HepG2 (cell line): ENCODE data around the gene DAZAP1. TPM values are rescaled to one million over a fixed set of nuclear protein-coding genes. Genes with fewer than 3 reads are reported as not detected.

Experiments used
- DPF2 ChIP-seq: sonication (generic); formaldehyde crosslinking; IDR thresholded peaks from 2 replicates; pipeline ENCODE4 v1.4.0; 2020; ENCODE audit warnings: mild to moderate bottlenecking, low read depth, missing genetic modification reagents, borderline replicate concordance
- HOXA9 ChIP-seq: sonication (generic); formaldehyde crosslinking; IDR thresholded peaks from 2 replicates; pipeline ENCODE4 v1.8.1; 2022; ENCODE audit warnings: missing genetic modification reagents, mild to moderate bottlenecking, moderate library complexity, borderline replicate concordance
- MAZ ChIP-seq, 2 experiments: sonication (generic) in 1 of 2; formaldehyde crosslinking in 1 of 2; IDR thresholded peaks; 2 replicates each; pipeline versions ENCODE4 v1.5.0 to v1.6.1; 2012 to 2020; ENCODE audit warnings: low read depth in 2 of 2, mild to moderate bottlenecking in 2 of 2, borderline replicate concordance in 1 of 2, improper control_type of control experiment in 1 of 2, low read length in 1 of 2, missing genetic modification reagents in 1 of 2, moderate library complexity in 1 of 2
- MBNL3 ChIP-seq: fragments of 250-450 bp; sonication (Bioruptor Pico); conservative IDR thresholded peaks from 2 replicates; pipeline ENCODE4 v1.8.0; 2022; ENCODE audit warnings: mild to moderate bottlenecking, inconsistent platforms
- NKX3-1 ChIP-seq: sonication (generic); formaldehyde crosslinking; IDR thresholded peaks from 2 replicates; pipeline ENCODE4 v1.5.0; 2020; ENCODE audit warnings: missing genetic modification reagents
- SAFB2 ChIP-seq: sonication (generic); formaldehyde crosslinking; IDR thresholded peaks from 2 replicates; pipeline ENCODE4 v1.5.1; 2020; ENCODE audit warnings: missing genetic modification reagents, low read depth, mild to moderate bottlenecking, borderline replicate concordance
- SIX4 ChIP-seq: sonication (generic); formaldehyde crosslinking; IDR thresholded peaks from 2 replicates; pipeline ENCODE4 v1.4.0; 2020; ENCODE audit warnings: missing genetic modification reagents
- SMC3 ChIP-seq: IDR thresholded peaks from 2 replicates; pipeline ENCODE4 v1.6.1; 2011; ENCODE audit warnings: low read length, improper control_type of control experiment
- SNAI1 ChIP-seq: sonication (generic); formaldehyde crosslinking; IDR thresholded peaks from 2 replicates; pipeline ENCODE4 v1.5.0; 2020; ENCODE audit warnings: mild to moderate bottlenecking, missing genetic modification reagents, borderline replicate concordance
- ZMYM2 ChIP-seq: sonication (generic); formaldehyde crosslinking; IDR thresholded peaks from 2 replicates; pipeline ENCODE4 v1.8.0; 2022; ENCODE audit warnings: mild to moderate bottlenecking, missing genetic modification reagents
- ZNF343 ChIP-seq: sonication (generic); formaldehyde crosslinking; IDR thresholded peaks from 2 replicates; pipeline ENCODE4 v1.4.0; 2020; ENCODE audit warnings: mild to moderate bottlenecking, missing genetic modification reagents
- ZNF367 ChIP-seq: sonication (generic); formaldehyde crosslinking; IDR thresholded peaks from 2 replicates; pipeline ENCODE4 v1.4.0; 2020; ENCODE audit warnings: missing genetic modification reagents, borderline replicate concordance
- ZNF549 ChIP-seq: sonication (generic); formaldehyde crosslinking; IDR thresholded peaks from 2 replicates; pipeline ENCODE4 v1.5.0; 2020; ENCODE audit warnings: missing genetic modification reagents
- ZNF563 ChIP-seq: sonication (generic); formaldehyde crosslinking; IDR thresholded peaks from 2 replicates; pipeline ENCODE4 v1.8.0; 2022; ENCODE audit warnings: mild to moderate bottlenecking, moderate library complexity, missing genetic modification reagents
- ZNF644 ChIP-seq: IDR thresholded peaks from 2 replicates; pipeline ENCODE4 v1.6.1; 2016; ENCODE audit warnings: low read depth
- ZSCAN21 ChIP-seq: sonication (generic); formaldehyde crosslinking; IDR thresholded peaks from 2 replicates; pipeline ENCODE4 v1.8.0; 2022; ENCODE audit warnings: mild to moderate bottlenecking, missing genetic modification reagents, moderate library complexity, borderline replicate concordance
- polyA plus RNA-seq, 8 experiments: library from polyadenylated mRNA; depleted of rRNA in 3 of 8; stranded (reverse) in 7 of 8; unstranded in 1 of 8; fragments of >200 nt; fragmentation: Illumina TruSeq in 4 of 8; extraction: Trizol in 4 of 8; gene quantifications; 2 replicates each; pipeline versions ENCODE4 v1.2.1 to v1.2.3, GENCODE V29; 2011 to 2016; ENCODE audit warnings: low read depth in 4 of 8, missing spikeins in 1 of 8, mixed read lengths in 1 of 8; ENCODE audit not compliant: insufficient read depth in 1 of 8
- total RNA-seq, 5 experiments: library from RNA; depleted of rRNA; stranded (reverse); fragments of >200 nt; fragmentation: Illumina TruSeq; extraction: Trizol; gene quantifications; 2 replicates each; pipeline ENCODE4 v1.2.3, GENCODE V29; 2016; ENCODE audit warnings: low read depth in 1 of 5
- TF ChIP-seq, protein P1 (sequence below): conservative IDR thresholded peaks from 2 replicates; pipeline ENCODE4 v1.6.1; 2018; ENCODE audit warnings: missing genetic modification reagents
- TF ChIP-seq, protein P2 (sequence below): sonication (generic); formaldehyde crosslinking; IDR thresholded peaks from 2 replicates; pipeline ENCODE4 v1.8.1; 2022; ENCODE audit warnings: low read depth, mild to moderate bottlenecking, missing genetic modification reagents
- TF ChIP-seq, protein P3 (sequence below): sonication (generic); formaldehyde crosslinking; IDR thresholded peaks from 2 replicates; pipeline ENCODE4 v1.8.1; 2023; ENCODE audit warnings: missing genetic modification reagents, mild to moderate bottlenecking, borderline replicate concordance
- TF ChIP-seq, protein P4 (sequence below): sonication (generic); formaldehyde crosslinking; IDR thresholded peaks from 2 replicates; pipeline ENCODE4 v1.4.0; 2020; ENCODE audit warnings: missing genetic modification reagents, mild to moderate bottlenecking, borderline replicate concordance

Gene DAZAP1
- total and polyA plus RNA-seq, 2 of the 13 experiments (the other 11 are each of a cell fraction or from before 2014, with no cell fraction given) = 63.3 to 79.2 TPM

DNA sequence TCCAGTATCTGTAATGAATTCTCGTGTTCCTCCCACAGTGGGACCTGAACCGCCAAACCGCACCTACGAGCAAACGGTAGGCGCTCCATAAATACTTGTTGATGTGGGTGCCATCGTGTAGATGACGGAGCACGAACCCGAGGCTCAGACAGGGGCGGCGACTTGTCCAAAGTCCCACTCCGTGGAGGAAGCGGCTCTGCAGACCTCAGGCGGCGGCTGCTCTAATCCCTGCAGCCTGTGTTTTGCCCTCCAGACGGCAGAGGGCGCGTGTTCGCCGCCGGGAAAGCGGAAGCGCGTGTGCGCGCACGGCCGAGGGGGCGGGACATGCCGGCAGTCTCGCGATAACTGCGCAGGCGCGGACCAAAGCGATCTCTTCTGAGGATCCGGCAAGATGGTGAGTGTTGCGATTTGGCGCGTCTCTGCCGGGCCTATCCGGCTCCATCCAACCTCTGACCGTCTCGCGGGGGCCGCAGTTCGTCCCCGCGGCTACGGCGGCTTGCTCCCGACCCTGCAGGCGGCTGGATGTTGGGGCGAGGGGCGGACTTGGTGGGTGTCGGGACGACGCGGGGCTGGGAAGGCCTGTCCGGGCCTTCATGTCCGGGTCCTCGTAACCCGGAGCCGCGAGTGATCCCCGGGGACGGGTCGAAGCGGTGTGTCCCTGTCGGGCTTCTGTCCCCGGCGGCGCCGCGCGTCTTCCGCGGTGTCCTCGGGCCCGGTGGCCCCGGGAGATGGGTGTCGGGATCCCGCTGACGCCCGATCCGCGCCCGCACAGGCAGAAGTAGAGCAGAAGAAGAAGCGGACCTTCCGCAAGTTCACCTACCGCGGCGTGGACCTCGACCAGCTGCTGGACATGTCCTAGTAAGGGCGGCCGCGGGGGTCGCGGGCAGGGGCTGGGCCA is 30.9 kb downstream of the DAZAP1 start, which contains the start of gene RPS15 (continued):
- TF ChIP-seq, protein P1, sequence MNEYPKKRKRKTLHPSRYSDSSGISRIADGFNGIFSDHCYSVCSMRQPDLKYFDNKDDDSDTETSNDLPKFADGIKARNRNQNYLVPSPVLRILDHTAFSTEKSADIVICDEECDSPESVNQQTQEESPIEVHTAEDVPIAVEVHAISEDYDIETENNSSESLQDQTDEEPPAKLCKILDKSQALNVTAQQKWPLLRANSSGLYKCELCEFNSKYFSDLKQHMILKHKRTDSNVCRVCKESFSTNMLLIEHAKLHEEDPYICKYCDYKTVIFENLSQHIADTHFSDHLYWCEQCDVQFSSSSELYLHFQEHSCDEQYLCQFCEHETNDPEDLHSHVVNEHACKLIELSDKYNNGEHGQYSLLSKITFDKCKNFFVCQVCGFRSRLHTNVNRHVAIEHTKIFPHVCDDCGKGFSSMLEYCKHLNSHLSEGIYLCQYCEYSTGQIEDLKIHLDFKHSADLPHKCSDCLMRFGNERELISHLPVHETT (CRISPR knock-in tag) = peak; percentile 95
- TF ChIP-seq SAFB2 (CRISPR knock-in tag) = no peak
- TF ChIP-seq ZNF367 (CRISPR knock-in tag) = peak; percentile 79; the same call in 1 of the 2 replicates
- TF ChIP-seq, protein P2, sequence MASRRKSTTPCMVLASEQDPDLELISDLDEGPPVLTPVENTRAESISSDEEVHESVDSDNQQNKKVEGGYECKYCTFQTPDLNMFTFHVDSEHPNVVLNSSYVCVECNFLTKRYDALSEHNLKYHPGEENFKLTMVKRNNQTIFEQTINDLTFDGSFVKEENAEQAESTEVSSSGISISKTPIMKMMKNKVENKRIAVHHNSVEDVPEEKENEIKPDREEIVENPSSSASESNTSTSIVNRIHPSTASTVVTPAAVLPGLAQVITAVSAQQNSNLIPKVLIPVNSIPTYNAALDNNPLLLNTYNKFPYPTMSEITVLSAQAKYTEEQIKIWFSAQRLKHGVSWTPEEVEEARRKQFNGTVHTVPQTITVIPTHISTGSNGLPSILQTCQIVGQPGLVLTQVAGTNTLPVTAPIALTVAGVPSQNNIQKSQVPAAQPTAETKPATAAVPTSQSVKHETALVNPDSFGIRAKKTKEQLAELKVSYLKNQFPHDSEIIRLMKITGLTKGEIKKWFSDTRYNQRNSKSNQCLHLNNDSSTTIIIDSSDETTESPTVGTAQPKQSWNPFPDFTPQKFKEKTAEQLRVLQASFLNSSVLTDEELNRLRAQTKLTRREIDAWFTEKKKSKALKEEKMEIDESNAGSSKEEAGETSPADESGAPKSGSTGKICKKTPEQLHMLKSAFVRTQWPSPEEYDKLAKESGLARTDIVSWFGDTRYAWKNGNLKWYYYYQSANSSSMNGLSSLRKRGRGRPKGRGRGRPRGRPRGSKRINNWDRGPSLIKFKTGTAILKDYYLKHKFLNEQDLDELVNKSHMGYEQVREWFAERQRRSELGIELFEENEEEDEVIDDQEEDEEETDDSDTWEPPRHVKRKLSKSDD (CRISPR knock-in tag) = peak; percentile 61; the same call in 1 of the 2 replicates
- peak; percentile 89; the same call in 1 of the 2 replicates for TF ChIP-seq ZNF549 (CRISPR knock-in tag)
- peak; percentile 95; the same call in 1 of the 2 replicates for TF ChIP-seq HOXA9
- TF ChIP-seq MAZ (IDR thresholded peaks at IDR 0.05; ENCODE audit: borderline replicate concordance, low read depth, low read length) = 0 out of 2 replicates have a peak, but pooled peaks have one; percentile 22
- peak; percentile 96 for TF ChIP-seq MAZ (CRISPR knock-in tag; IDR thresholded peaks at IDR 0.05; ENCODE audit: low read depth)
- TF ChIP-seq SIX4 = 0 out of 2 replicates have a peak, but pooled peaks have one; percentile 61
- TF ChIP-seq, protein P3, sequence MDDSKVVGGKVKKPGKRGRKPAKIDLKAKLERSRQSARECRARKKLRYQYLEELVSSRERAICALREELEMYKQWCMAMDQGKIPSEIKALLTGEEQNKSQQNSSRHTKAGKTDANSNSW = 0 out of 2 replicates have a peak, but pooled peaks have one; percentile 29
- TF ChIP-seq ZMYM2 (CRISPR knock-in tag) = peak; percentile 93
- TF ChIP-seq ZNF563 = peak; percentile 91
- TF ChIP-seq, protein P4, sequence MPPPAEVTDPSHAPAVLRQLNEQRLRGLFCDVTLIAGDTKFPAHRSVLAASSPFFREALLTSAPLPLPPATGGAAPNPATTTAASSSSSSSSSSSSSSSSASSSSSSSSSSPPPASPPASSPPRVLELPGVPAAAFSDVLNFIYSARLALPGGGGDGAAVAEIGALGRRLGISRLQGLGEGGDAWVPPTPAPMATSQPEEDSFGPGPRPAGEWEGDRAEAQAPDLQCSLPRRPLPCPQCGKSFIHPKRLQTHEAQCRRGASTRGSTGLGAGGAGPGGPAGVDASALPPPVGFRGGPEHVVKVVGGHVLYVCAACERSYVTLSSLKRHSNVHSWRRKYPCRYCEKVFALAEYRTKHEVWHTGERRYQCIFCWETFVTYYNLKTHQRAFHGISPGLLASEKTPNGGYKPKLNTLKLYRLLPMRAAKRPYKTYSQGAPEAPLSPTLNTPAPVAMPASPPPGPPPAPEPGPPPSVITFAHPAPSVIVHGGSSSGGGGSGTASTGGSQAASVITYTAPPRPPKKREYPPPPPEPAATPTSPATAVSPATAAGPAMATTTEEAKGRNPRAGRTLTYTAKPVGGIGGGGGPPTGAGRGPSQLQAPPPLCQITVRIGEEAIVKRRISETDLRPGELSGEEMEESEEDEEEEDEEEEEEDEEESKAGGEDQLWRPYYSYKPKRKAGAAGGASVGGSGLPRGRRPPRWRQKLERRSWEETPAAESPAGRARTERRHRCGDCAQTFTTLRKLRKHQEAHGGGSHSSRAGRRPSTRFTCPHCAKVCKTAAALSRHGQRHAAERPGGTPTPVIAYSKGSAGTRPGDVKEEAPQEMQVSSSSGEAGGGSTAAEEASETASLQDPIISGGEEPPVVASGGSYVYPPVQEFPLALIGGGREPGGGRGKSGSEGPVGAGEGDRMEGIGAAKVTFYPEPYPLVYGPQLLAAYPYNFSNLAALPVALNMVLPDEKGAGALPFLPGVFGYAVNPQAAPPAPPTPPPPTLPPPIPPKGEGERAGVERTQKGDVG = peak; percentile 90
- peak; percentile 53; the same call in 1 of the 2 replicates for TF ChIP-seq ZNF343
- TF ChIP-seq SMC3 = no peak
- TF ChIP-seq NKX3-1 (CRISPR knock-in tag) = peak; percentile 94
- TF ChIP-seq SNAI1 = peak; percentile 91; the same call in 1 of the 2 replicates
- peak; percentile 93 for TF ChIP-seq ZSCAN21 (CRISPR knock-in tag)
- TF ChIP-seq MBNL3 (CRISPR knock-in tag) = no peak
- peak; percentile 50; the same call in 1 of the 2 replicates for TF ChIP-seq DPF2 (CRISPR knock-in tag)
- no peak for TF ChIP-seq ZNF644 (CRISPR knock-in tag)
